Subcutaneous adipose tissue (tissue), 4 donors: Measurements from ENCODE around the gene WDR27. TPM values are rescaled to one million over a fixed set of nuclear protein-coding genes. Genes with fewer than 3 reads are reported as not detected.

Experiments
- total RNA-seq, 4 donors: library from RNA; depleted of rRNA; stranded (reverse); fragments of >200 nt; gene quantifications; one replicate each; pipeline ENCODE4 v1.1.0, GENCODE V29; 2016
- TF ChIP-seq, protein P1 (sequence below): fragments of 450-650 bp; IDR thresholded peaks from one replicate; pipeline ENCODE4 v1.5.1; 2016; ENCODE audit warnings: low read depth, mild to moderate bottlenecking, control low read depth, antibody characterized with exemption, moderate library complexity

Gene WDR27
- total RNA-seq, 4 donors from 2014 or later = 26.0 to 36.4 (median 31.3) TPM

DNA sequence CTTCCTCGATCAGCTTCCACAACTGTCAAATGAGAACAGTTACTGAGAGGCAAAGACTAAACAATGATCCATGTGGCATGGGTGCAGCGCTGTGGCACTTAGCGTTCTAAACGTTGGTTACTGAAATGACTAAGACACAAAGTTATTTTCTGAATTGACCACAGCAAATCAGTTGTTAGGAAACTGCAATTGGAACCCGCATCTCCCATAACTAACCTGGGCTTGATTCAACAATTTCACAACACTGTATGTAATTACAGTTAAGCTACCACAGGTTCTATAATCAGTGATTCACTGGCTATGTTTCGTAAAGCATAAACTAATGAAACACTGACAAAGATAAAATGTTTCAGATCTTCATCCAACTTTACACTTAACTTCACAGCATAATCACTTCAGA lies 12.5 kb downstream of the WDR27 start:
- TF ChIP-seq, protein P1, sequence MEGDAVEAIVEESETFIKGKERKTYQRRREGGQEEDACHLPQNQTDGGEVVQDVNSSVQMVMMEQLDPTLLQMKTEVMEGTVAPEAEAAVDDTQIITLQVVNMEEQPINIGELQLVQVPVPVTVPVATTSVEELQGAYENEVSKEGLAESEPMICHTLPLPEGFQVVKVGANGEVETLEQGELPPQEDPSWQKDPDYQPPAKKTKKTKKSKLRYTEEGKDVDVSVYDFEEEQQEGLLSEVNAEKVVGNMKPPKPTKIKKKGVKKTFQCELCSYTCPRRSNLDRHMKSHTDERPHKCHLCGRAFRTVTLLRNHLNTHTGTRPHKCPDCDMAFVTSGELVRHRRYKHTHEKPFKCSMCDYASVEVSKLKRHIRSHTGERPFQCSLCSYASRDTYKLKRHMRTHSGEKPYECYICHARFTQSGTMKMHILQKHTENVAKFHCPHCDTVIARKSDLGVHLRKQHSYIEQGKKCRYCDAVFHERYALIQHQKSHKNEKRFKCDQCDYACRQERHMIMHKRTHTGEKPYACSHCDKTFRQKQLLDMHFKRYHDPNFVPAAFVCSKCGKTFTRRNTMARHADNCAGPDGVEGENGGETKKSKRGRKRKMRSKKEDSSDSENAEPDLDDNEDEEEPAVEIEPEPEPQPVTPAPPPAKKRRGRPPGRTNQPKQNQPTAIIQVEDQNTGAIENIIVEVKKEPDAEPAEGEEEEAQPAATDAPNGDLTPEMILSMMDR = no peak

DNA sequence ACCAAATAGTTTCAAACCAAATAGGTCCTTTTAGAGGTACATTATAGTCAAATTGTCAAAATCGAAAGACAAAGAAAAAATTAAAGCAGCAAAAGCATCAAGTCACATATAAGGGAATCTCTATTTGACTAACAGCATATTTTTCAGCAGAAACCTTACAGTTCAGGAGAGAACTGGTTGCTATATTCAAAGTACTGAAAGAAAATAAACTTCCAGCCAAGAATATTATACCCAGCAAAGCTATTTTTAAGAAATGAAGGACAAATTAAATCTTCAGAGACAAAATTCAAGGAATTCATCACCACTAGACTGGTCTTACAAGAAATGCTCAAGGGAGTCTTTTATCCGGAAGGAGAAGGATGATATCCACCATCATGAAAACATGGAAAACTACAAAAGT lies 16.0 kb downstream of the WDR27 start:
- TF ChIP-seq, protein P1 = no peak

DNA sequence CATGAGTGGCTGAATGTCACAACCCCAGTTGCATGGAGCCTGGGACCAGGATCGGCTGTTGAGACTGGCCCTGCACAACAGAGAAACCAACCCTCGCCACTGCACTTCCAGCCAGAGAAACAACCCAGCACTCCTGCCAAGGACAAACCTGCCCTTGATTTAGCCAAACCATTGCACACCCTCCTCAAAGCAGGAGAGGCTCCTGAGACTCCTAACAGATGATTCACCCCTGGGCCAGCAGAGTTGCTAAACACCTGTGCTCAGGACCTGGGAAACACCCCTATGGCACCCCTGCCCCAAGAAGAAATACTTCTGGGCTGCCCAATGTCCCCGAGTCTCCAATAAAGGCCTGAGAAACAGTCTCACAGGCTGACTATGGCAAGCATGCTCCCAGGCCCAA lies 17.8 kb downstream of the WDR27 start:
- TF ChIP-seq, protein P1 = no peak

DNA sequence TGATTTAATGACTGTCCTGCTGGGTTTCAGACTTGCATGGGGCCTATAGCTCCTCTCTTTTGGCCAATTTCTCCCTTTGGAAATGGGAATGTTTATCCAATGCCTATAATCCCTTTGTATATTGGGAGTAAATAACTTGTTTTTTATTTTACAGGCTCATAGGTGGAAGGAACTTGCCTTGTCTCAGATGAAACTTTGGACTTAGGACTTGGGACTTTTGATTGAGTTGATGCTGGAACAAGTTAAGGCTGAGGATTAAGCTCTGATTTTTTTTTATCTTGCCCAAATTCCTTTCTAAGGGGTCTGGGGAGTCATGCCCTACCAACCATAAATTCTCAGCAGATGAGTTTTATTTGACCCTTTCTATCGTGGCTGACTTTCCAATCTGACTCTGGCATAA lies 23.5 kb downstream of the WDR27 start:
- TF ChIP-seq, protein P1 = no peak

DNA sequence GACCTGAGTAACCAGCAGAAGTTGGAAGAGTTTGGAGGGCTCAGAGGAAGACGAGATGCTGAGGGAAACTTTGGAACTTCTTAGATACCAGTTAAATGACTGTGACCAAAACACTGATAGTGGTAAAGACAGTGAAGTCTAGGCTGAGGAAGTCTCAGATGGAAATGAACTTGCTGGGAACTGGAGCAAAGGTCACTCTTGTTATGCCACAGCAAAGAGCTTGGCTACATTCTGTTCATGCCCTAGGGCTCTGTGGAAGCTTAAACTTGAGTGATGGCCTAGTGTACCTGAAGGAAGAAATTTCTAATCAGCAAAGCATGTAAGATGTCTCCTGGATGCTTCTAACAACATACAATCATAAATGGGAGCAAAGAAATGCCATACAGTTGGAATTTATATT lies 24.7 kb downstream of the WDR27 start:
- TF ChIP-seq, protein P1 = no peak

DNA sequence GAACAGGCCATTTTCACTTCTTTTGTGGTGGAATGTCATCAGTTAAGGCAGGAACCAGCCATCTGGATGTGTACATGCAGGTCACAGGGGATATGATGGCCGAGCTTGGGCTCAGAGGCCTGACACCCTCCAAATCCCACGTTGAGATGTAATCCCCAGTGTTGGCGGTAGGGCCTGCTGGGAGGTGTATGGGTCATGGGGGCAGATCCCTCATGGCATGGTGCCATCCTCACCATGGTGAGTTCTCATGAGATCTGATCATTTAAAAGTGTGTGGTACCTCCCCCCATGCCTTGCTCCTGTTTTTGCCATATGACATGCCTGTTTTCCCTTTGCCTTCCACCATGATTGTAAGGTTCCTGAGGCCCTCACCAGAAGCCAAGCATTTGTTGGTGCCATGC lies 26.8 kb downstream of the WDR27 start:
- TF ChIP-seq, protein P1 = no peak

DNA sequence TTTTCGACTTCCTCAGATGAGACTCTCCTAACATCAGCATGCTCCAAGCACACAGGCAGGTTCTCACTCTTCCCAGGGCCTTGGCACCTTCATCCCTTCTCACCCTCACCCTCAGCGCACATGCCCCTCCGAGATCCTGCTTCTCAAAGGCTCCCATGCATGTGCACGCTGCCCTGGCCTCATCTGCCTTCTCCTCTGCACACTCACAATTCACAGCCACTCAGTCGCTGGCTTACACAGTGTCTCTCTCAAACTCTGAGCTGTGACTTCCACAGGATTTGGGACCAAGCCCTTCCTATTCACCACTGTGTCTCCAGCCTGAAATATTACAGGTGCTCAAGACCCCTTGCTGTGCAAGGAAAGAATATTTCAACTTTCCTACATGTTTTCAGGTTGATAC lies 30.3 kb downstream of the WDR27 start:
- TF ChIP-seq, protein P1 = no peak
